Hypothalamus (tissue), 51 donors: Measurements from ENCODE around the gene FEZ2.

Experiments used
- DNase-seq, 51 donors: peaks; one replicate each; lab custom pipeline; 2025; lab: John Stamatoyannopoulos, UW

FEZ2 gene

GRCh38 chr2:36562973-36563532, 34.9 kb downstream of the FEZ2 start:
- DNase-seq, result peak in 20 of 51 donors; percentile 4 to 59 (median 23)

- no peak for DNase-seq
Observed at GRCh38 chr2:36562240-36562639, 35.7 kb downstream of the FEZ2 start.

- DNase-seq, result peak in 2 of 51 donors; percentile 14 to 19
Observed at GRCh38 chr2:36561237-36561944, 36.6 kb downstream of the FEZ2 start.

- DNase-seq, result no peak
Observed at GRCh38 chr2:36560726-36561125, 37.2 kb downstream of the FEZ2 start.

DNA sequence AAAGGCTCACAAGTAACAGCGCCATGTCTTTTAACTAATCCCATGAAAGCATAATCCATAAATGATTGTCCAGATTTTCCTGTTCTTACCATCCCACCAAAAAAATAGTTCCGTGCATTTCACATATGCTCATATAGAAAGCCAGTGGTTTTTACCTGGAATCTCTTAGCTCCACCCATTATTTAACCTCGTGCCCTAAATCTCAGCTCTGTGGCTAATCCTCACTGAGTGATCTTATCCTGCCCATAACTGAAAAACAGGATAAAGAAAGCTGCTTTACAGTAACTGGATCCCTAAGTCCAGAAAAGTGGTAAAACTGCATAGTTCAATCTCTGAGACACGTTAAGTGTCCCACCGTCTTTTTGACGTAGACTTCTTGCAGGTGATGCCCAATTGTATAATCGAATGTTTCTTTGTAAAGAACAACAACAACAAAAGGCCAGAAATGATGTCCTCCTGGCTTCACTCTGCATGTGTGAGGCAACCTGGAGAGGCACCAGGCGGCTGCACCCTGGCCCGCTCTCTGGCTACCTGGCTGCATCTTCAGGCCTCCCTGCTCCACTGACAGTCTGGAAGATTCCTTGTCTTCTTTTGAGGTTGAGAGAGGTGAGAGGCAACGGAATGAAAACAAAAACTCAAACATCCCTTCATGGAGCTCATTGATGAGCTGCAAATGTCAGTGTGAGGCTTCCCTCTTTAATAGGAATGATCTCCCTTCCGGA, 38.6 kb downstream of the FEZ2 start:
- no peak for DNase-seq

GRCh38 chr2:36556842-36557241, 41.1 kb downstream of the FEZ2 start:
- DNase-seq, result no peak

GRCh38 chr2:36555789-36556188, 42.2 kb downstream of the FEZ2 start:
- DNase-seq, result no peak

DNA sequence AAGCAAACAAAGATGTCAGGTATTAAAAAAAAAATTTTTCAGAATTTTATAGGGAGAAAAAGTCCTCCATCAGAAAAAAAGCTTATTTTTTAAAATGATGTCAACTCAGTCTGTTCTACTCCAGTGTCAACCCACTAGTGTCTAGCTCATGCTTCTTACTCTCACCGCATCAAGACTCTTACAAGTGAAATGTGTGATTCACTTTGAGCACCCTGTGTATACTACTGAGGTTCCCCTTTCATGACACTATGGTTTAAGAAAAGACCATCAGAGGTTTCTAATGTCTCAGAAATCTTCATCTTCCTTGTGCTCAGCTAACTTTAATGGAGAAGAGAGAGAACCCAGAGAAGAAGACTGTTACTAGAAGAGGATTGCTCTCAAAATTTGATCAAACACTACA, 43.4 kb downstream of the FEZ2 start:
- DNase-seq, result no peak

GRCh38 chr2:36553683-36554082, 44.3 kb downstream of the FEZ2 start:
- DNase-seq, result peak in 1 of 51 donors; percentile 11

DNA sequence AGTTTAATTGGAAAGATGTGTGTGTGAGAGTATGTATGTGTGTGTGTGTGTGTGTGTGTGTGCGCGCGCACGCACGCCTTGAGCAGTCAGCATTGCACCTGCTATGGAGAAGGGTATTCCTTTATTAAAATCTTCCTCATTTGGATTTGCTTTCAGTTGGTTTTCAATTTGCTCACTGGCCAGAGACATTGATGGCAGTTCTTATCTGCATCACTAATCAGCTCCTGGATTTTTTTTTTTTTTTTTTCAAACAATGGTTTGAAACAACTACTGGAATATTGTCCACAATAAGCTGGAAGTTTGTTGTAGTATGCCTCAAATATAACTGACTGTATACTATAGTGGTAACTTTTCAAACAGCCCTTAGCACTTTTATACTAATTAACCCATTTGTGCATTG, 48.0 kb downstream of the FEZ2 start:
- no peak for DNase-seq

- no peak for DNase-seq
Observed at GRCh38 chr2:36549165-36549574, 48.8 kb downstream of the FEZ2 start.

- no peak for DNase-seq
Observed at GRCh38 chr2:36547906-36548305, 50.1 kb downstream of the FEZ2 start.

GRCh38 chr2:36545871-36546416, 52.0 kb downstream of the FEZ2 start:
- DNase-seq, result no peak

GRCh38 chr2:36544638-36545338, 53.2 kb downstream of the FEZ2 start:
- no peak for DNase-seq

GRCh38 chr2:36541891-36542595, 55.9 kb downstream of the FEZ2 start:
- peak in 1 of 51 donors; percentile 26 for DNase-seq

DNA sequence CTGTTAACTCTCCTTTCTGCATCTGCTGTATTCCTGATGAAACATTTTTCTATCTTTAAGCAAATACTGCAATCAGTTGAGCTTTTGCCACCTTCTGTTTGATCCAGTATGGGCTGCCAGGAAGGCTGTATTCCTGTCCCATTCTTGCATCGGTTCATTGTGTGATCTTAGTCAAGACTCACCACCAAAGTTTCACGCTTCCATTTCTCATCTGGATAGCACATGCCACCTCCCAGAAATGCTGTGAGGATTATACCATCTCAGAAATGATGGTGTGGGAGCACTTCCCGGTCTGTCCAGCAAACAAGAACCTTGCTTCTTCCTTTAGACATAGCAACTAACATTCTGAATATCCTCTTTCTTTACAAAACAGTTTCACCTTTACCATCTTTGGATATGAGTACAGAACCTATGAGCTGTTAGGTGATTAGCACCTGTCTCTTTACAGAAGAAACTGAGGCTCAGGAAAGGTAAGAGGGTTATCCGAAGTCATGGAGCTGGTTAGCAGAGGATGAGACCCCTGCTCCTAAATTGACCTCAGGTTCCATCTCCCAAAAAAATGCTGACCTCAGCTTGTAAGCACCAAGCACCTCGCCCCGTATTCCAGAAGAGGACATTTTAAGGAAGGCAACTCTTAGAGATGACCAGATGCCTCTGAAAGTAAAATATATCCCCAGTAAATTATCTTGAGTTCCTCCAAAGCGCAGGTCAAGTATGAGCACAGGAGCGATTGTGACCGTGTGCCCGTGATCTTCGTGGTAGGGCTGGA, 56.8 kb downstream of the FEZ2 start:
- no peak for DNase-seq

DNA sequence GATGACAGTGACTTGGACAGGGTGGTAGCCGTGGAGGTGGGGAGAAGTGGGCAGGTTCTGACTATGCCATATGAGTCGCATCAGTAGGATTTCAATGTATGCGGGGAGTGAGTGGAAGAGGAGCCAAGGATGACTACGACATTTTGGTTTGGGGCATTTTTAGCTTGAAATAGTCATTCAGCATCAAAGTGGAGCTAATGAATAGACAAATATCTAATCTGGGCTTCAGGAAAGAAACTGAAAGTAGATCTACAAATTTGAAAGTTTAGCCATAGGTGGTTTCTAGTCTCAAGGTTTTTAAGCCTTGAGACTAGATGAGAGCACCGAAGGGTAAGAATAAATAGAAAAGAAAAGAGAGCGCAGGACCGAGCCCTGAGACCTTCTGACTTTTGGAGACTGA, 58.3 kb downstream of the FEZ2 start:
- peak in 1 of 51 donors; percentile 22 for DNase-seq

- DNase-seq, result no peak
Observed at GRCh38 chr2:36538335-36538734, 59.6 kb downstream of the FEZ2 start.

DNA sequence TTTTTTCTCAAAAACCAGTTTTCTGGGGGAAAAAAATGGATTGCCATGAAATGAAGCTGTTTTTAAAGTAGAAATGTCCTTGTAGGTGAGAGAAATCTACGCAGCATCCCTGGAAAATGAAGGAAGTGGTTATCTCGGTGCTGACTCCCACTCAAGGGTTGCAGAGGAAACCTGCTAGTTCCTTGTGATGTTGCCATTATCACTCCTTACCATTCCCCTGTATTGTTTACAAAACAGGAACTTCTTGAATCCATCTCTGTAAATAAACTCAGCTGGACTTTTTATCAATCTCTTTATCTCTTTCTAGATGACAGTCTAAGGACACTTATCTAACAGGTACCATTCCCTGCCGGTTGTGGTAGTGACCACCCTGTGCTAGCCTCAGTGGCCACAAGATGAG, 61.2 kb downstream of the FEZ2 start:
- no peak for DNase-seq

- no peak for DNase-seq
Observed at GRCh38 chr2:36535099-36535498, 62.9 kb downstream of the FEZ2 start.
